Endothelial cell (in vitro differentiated cells): Measurements from ENCODE around the gene CHD2. TPM values are rescaled to one million over a fixed set of nuclear protein-coding genes. Genes with fewer than 3 reads are reported as not detected.

Source experiments
- DNase-seq: peaks from one replicate; pipeline ENCODE4 v3.0.0; 2021; ENCODE audit warnings: low spot score
- H3K27ac Mint-ChIP-seq: one replicate; pipeline ENCODE4 v1.8.0; 2021; ENCODE audit warnings: mixed read lengths, inconsistent platforms; ENCODE audit not compliant: unreplicated experiment
- H3K27me3 Mint-ChIP-seq: one replicate; pipeline ENCODE4 v1.8.0; 2021; ENCODE audit warnings: mild to moderate bottlenecking, moderate library complexity, mixed read lengths, inconsistent platforms; ENCODE audit not compliant: unreplicated experiment
- H3K36me3 Mint-ChIP-seq: one replicate; pipeline ENCODE4 v1.8.0; 2021; ENCODE audit warnings: mild to moderate bottlenecking, low read depth, mixed read lengths, inconsistent platforms; ENCODE audit not compliant: unreplicated experiment
- H3K4me1 Mint-ChIP-seq: one replicate; pipeline ENCODE4 v1.8.0; 2021; ENCODE audit warnings: mild to moderate bottlenecking, mixed read lengths, inconsistent platforms; ENCODE audit not compliant: unreplicated experiment
- H3K4me3 Mint-ChIP-seq: one replicate; pipeline ENCODE4 v1.8.0; 2021; ENCODE audit warnings: mild to moderate bottlenecking, mixed read lengths, inconsistent platforms; ENCODE audit not compliant: unreplicated experiment
- H3K9me3 Mint-ChIP-seq: one replicate; pipeline ENCODE4 v1.8.0; 2021; ENCODE audit warnings: mixed read lengths, inconsistent platforms; ENCODE audit not compliant: unreplicated experiment
- total RNA-seq: library from RNA; stranded (reverse); fragmentation: NEBNext Ultra II Directional; extraction: Animal tissue kit (Norgen Biotek cat#: 25700); gene quantifications from one replicate; pipeline ENCODE4 v1.2.1, GENCODE V29; 2021; ENCODE audit not compliant: unreplicated experiment
- TF ChIP-seq, protein P1 (sequence below): fragments of 200-600 bp; sonication (generic); IDR thresholded peaks from one replicate; pipeline ENCODE4 v1.5.0; 2021; ENCODE audit warnings: antibody characterized with exemption; ENCODE audit not compliant: unreplicated experiment

Gene CHD2
- total RNA-seq, 1 donor from 2014 or later, result 96.3 TPM

DNA sequence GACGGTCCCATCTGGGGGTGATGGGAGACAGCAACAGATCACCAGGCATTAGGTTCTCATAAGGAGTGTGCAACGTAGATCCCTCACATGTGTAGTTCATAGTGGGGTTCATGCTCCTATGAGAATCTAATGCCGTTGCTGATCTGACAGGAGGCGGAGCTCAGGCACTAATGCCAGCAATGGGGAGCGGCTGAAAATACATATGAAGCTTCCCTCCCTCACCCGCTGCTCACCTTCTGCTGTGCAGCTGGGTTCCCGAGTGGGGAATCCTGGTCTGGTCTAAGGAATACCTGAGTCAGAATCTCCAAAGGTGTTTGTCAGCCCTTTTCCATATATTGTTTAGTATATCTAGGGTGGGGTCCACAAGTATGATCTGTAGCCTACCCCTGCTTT lies 52.3 kb downstream of the CHD2 start:
- TF ChIP-seq, protein P1, sequence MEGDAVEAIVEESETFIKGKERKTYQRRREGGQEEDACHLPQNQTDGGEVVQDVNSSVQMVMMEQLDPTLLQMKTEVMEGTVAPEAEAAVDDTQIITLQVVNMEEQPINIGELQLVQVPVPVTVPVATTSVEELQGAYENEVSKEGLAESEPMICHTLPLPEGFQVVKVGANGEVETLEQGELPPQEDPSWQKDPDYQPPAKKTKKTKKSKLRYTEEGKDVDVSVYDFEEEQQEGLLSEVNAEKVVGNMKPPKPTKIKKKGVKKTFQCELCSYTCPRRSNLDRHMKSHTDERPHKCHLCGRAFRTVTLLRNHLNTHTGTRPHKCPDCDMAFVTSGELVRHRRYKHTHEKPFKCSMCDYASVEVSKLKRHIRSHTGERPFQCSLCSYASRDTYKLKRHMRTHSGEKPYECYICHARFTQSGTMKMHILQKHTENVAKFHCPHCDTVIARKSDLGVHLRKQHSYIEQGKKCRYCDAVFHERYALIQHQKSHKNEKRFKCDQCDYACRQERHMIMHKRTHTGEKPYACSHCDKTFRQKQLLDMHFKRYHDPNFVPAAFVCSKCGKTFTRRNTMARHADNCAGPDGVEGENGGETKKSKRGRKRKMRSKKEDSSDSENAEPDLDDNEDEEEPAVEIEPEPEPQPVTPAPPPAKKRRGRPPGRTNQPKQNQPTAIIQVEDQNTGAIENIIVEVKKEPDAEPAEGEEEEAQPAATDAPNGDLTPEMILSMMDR, result no peak
- peaks cover 24% of the 10 kb centered on the region for H3K9me3 Mint-ChIP-seq
- no peak overlapping the region for H3K27ac Mint-ChIP-seq
- H3K4me1 Mint-ChIP-seq, result peaks cover 5% of the 10 kb centered on the region
- no peak overlapping the region for H3K4me3 Mint-ChIP-seq
- DNase-seq, result no peak
- peaks cover 3% of the 10 kb centered on the region for H3K27me3 Mint-ChIP-seq
- H3K36me3 Mint-ChIP-seq, result peaks cover 53% of the 10 kb centered on the region

DNA sequence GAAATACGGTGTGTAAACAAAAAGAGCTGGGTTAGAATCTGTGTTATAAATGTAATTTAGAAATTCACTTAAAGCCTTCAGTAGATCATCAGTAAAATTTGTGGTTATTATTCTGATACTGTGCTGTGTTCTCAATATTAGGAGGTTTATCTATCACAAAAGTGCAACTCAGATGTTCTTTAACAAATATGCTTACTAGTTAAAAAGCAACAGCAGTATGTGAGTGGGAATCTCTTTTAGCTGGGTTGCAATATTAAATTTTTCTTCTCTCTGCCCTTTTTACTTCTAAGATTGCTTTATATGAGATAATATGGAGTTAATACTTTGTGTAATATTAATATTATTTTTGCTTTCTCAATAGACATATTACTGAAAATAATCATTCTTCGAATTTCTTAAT lies 53.4 kb downstream of the CHD2 start:
- DNase-seq, result no peak
- Mint-ChIP-seq H3K4me1 (peaks cover 5% of the 10 kb centered on the region), H3K9me3 (peaks cover 14% of the 10 kb centered on the region), H3K27me3 (no peaks in the 10 kb centered on the region), H3K36me3 (peaks cover 50% of the 10 kb centered on the region), H3K27ac (no peak overlapping the region), H3K4me3 (no peak overlapping the region)
- TF ChIP-seq, protein P1, result no peak

DNA sequence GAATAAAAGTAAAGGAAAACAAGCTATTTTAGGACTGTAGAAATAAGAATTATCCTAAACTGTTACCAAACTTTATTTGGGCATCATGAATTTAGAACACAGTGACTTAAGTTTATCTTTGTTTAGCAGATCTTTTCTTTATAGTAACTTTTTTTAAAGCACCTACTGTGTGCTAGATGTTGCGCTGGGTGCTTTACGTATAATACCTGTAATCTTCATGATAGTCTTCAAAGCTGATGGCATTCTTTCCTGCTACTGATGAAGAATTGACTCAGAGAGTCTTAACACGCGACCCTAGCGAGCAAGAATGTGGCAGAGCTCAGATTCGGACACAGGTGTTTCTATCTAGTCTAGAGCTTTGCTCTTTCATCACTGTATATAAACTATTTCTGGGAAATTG lies 53.9 kb downstream of the CHD2 start:
- H3K27ac Mint-ChIP-seq, result no peak overlapping the region
- no peak for DNase-seq
- peaks cover 11% of the 10 kb centered on the region for H3K9me3 Mint-ChIP-seq
- H3K36me3 Mint-ChIP-seq, result peaks cover 50% of the 10 kb centered on the region
- peaks cover 5% of the 10 kb centered on the region for H3K4me1 Mint-ChIP-seq
- H3K27me3 Mint-ChIP-seq, result no peaks in the 10 kb centered on the region
- TF ChIP-seq, protein P1, result no peak
- H3K4me3 Mint-ChIP-seq, result no peak overlapping the region

DNA sequence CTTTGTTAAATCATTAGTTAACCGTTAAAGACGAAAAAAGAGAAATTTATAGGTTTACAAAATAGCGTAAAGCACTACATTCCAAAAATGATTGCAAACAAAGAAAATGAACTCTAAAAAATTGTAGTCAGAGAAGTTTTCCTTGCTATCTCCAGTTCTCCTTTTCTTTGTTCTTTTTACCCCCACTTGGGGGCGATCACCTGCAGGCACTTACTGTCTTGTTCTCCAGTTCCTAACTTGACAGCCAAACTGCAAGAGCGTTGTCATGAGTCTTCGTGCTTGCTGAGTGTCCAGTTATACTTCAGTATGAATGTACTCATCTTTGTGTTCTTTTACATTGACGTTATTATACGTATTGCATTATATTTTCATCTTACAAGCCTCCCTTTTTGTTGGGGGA lies 54.5 kb downstream of the CHD2 start:
- peaks cover 50% of the 10 kb centered on the region for H3K36me3 Mint-ChIP-seq
- TF ChIP-seq, protein P1, result peak; percentile 50
- no peak overlapping the region for H3K4me3 Mint-ChIP-seq
- H3K27me3 Mint-ChIP-seq, result no peaks in the 10 kb centered on the region
- H3K27ac Mint-ChIP-seq, result no peak overlapping the region
- peaks cover 5% of the 10 kb centered on the region for H3K4me1 Mint-ChIP-seq
- H3K9me3 Mint-ChIP-seq, result peaks cover 5% of the 10 kb centered on the region
- DNase-seq, result no peak

DNA sequence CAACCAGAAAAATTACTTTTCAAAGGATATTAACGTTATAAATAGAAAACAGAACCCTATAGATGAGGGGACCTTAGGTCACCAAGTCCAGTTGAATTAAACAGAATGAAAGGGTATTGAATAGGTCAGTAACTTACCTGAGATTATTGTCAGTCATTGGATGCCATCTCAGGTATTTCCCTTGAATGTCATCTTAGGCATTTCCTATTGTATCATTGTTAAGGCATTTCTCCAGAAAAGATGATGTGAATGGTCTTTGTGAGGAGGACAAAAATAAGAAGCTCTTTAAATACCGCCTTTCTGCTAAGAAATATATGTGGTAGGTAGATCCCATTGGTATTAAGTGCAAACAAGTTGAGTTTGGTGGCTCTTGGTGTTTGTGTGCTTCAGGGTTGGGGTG lies 55.6 kb downstream of the CHD2 start:
- H3K36me3 Mint-ChIP-seq, result peaks cover 39% of the 10 kb centered on the region
- peak overlapping the region; percentile 38 for H3K27ac Mint-ChIP-seq
- H3K4me1 Mint-ChIP-seq, result peaks cover 5% of the 10 kb centered on the region
- H3K9me3 Mint-ChIP-seq, result no peaks in the 10 kb centered on the region
- TF ChIP-seq, protein P1, result no peak
- no peak overlapping the region for H3K4me3 Mint-ChIP-seq
- no peak for DNase-seq
- no peaks in the 10 kb centered on the region for H3K27me3 Mint-ChIP-seq
